Measurements from ENCODE around the gene ANKK1.

ANKK1 gene, protein sequence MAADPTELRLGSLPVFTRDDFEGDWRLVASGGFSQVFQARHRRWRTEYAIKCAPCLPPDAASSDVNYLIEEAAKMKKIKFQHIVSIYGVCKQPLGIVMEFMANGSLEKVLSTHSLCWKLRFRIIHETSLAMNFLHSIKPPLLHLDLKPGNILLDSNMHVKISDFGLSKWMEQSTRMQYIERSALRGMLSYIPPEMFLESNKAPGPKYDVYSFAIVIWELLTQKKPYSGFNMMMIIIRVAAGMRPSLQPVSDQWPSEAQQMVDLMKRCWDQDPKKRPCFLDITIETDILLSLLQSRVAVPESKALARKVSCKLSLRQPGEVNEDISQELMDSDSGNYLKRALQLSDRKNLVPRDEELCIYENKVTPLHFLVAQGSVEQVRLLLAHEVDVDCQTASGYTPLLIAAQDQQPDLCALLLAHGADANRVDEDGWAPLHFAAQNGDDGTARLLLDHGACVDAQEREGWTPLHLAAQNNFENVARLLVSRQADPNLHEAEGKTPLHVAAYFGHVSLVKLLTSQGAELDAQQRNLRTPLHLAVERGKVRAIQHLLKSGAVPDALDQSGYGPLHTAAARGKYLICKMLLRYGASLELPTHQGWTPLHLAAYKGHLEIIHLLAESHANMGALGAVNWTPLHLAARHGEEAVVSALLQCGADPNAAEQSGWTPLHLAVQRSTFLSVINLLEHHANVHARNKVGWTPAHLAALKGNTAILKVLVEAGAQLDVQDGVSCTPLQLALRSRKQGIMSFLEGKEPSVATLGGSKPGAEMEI

DNA sequence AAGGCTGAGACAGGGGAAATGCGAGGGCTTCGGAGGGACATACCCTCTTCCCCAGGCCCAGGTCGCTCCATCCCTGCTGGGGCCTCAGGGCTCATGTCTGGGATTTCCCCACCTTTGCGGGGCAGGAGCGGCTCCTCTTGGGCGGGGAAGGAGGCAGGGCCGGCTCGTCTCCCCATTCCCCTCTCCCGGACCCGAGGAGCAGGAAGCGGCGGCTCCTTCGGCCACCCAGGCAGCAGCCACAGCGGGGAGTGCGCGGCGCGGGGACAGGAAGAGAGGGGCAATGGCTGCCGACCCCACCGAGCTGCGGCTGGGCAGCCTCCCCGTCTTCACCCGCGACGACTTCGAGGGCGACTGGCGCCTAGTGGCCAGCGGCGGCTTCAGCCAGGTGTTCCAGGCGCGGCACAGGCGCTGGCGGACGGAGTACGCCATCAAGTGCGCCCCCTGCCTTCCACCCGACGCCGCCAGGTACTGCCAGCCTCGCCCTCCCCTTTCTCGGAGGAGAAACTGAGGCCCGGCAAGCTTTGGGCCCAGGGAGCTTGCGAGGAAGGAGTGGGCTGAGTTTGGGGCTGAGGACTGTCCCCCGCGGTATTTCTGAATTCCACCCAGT, at the start of gene ANKK1:
Gene ANKK1, plus strand, starts transcription at position 175 of the 607 bp plus-strand sequence. Its CDS starts 106 bp downstream, at position 281.
- Histone ChIP-seq H3K9me3 (ENCODE audit: control insufficient read depth in 2 of 2, low read length in 2 of 2) (no peaks in the 10 kb centered on the region), H3K4me3 (ENCODE audit: low read length in 2 of 2) (peak within 1 kb of the TSS in 1 of 2 donors; percentile 22), H3K27me3 (ENCODE audit: control insufficient read depth in 1 of 2, insufficient read depth in 2 of 2, low read length in 2 of 2) (peaks cover 22 to 29% of the 10 kb centered on the region in 2 donors), H3K9ac (ENCODE audit: low read length in 2 of 2) (no peak within 1 kb of the TSS), H3K27ac (ENCODE audit: low read length) (no peak within 1 kb of the TSS), H3K36me3 (ENCODE audit: control insufficient read depth in 2 of 2, insufficient read depth in 2 of 2, low read length in 2 of 2) (no peaks in the 10 kb centered on the region), H3K4me1 (ENCODE audit: control insufficient read depth, insufficient read depth, low read length) (no peaks in the 10 kb centered on the region)

DNA sequence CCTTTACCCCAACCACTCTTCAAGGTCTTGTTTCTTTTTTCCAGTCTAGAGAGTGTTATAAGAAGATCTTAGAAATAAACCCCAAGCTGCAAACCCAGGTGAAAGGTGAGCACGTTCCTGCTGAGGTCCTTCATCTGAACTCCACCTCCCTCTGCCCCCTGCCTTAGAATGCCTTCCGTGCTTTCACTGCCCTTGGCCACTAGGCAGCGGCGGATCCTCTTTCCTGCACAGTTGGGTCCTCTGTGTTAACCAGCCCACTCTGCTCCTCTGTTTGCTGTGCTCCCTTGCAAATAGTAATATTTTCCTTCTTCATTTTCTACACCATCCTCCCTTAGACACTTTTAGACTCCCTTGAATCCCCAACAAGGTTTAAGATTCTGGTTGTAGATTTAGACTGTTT, 48.8 kb upstream of the ANKK1 start:
- H3K27me3 ChIP-seq (ENCODE audit: control insufficient read depth in 1 of 2, insufficient read depth in 2 of 2, low read length in 2 of 2): no peaks in the 10 kb centered on the region
- H3K4me3 ChIP-seq (ENCODE audit: low read length in 2 of 2): no peak overlapping the region
- no peak overlapping the region for H3K27ac ChIP-seq (ENCODE audit: low read length)
- H3K4me1 ChIP-seq (ENCODE audit: control insufficient read depth, insufficient read depth, low read length): no peaks in the 10 kb centered on the region
- H3K9ac ChIP-seq (ENCODE audit: low read length in 2 of 2): no peak overlapping the region
- H3K36me3 ChIP-seq (ENCODE audit: control insufficient read depth in 2 of 2, insufficient read depth in 2 of 2, low read length in 2 of 2): peaks cover 40 to 49% of the 10 kb centered on the region in 2 donors
- no peaks in the 10 kb centered on the region for H3K9me3 ChIP-seq (ENCODE audit: control insufficient read depth in 2 of 2, low read length in 2 of 2)

DNA sequence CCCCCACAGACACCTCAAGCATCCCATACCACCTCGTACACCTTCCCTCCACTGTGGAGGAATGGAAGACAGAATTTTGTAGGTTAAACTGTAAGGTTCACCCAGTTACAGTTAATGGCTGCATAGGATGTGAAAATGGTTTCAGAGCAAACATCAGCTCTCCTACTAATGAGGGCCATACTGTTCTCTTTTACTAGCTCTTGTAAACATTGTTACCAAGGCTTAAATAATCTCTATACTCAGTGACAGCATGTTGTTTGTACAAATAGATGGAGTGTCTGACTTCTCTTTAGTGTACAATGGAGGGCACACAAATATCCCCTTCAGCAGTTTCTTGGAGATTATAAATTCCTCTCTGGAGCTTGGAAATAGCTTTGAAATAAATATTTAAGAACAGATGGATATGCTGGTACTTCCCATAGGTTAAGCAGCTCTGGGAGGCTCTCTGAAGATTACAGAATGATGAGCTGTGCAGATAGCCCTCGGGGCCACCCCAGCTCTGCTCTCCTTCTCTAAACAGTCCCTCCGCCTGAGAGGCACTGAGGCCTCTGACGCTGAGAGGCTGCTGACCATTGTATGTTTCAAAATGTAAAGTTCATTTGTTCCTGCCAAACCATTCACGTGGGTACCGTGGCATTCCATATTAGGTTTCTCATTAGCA, 47.5 kb upstream of the ANKK1 start:
- Histone ChIP-seq H3K9ac (ENCODE audit: low read length in 2 of 2) (no peak overlapping the region), H3K4me3 (ENCODE audit: low read length in 2 of 2) (no peak overlapping the region), H3K27ac (ENCODE audit: low read length) (no peak overlapping the region), H3K27me3 (ENCODE audit: control insufficient read depth in 1 of 2, insufficient read depth in 2 of 2, low read length in 2 of 2) (no peaks in the 10 kb centered on the region), H3K9me3 (ENCODE audit: control insufficient read depth in 2 of 2, low read length in 2 of 2) (no peaks in the 10 kb centered on the region), H3K4me1 (ENCODE audit: control insufficient read depth, insufficient read depth, low read length) (no peaks in the 10 kb centered on the region), H3K36me3 (ENCODE audit: control insufficient read depth in 2 of 2, insufficient read depth in 2 of 2, low read length in 2 of 2) (peaks cover 42 to 48% of the 10 kb centered on the region in 2 donors)

DNA sequence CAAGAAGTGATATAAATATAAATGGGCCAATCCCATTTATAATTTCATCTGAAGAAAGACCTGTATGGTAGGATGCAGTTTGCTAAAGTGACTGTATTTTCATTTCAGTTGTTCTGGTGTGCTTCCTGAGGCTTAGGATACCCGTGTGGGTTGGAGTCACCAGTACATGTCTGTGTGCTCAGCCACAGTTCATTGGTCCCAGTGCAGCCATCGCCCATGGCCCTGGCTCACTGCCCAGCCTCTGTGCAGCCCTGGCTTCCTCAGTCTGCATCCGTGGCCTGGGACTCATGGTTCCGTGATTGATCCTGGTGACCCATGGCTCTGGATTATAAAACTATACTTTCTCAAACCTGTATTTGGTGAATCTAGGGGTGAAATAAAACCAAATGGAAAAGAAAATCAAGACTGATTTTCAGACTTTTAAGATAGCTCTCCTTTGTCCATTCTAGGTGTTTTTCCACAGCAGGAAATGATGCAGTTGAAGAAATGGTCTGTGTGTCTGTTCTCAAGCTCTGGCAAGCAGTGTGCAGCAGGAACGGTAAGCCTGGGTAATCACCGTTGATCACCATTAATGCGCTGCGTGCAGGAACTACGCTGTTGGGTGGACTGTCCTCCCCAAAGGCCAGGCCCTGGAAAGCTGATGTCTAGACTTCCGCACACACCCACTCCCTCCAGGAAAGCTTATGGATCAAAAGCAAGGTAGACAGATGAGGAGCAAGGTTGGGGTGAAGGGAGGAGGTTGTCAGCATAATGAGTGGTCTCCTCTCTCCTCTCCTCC, 46.0 kb upstream of the ANKK1 start:
- Histone ChIP-seq H3K9me3 (ENCODE audit: control insufficient read depth in 2 of 2, low read length in 2 of 2) (no peaks in the 10 kb centered on the region), H3K36me3 (ENCODE audit: control insufficient read depth in 2 of 2, insufficient read depth in 2 of 2, low read length in 2 of 2) (peaks cover 34 to 46% of the 10 kb centered on the region in 2 donors), H3K9ac (ENCODE audit: low read length in 2 of 2) (no peak overlapping the region), H3K4me3 (ENCODE audit: low read length in 2 of 2) (no peak overlapping the region), H3K4me1 (ENCODE audit: control insufficient read depth, insufficient read depth, low read length) (no peaks in the 10 kb centered on the region), H3K27ac (ENCODE audit: low read length) (no peak overlapping the region), H3K27me3 (ENCODE audit: control insufficient read depth in 1 of 2, insufficient read depth in 2 of 2, low read length in 2 of 2) (no peaks in the 10 kb centered on the region)

DNA sequence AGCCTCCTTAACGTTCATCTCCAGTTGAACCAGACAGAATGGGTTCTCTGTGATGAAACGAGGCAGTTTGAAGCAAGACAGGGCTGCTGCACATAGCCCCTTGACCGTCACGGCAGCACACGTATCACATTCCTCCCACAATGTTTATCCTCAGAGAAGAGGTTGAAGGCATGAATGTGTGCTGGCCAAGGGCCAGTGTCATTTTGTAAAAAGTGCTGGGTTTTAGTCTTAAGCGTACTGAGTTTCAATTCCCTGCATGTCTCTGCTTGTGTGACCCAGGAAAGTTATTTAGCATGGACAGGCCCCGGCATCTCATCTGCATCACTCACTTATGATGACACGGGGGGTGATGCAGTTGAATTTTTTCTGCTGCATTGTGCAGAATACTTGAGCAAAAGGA, 41.6 kb upstream of the ANKK1 start:
- H3K36me3 ChIP-seq (ENCODE audit: control insufficient read depth in 2 of 2, insufficient read depth in 2 of 2, low read length in 2 of 2): peaks cover 21 to 44% of the 10 kb centered on the region in 2 donors
- H3K27ac ChIP-seq (ENCODE audit: low read length): no peak overlapping the region
- no peak overlapping the region for H3K9ac ChIP-seq (ENCODE audit: low read length in 2 of 2)
- no peaks in the 10 kb centered on the region for H3K4me1 ChIP-seq (ENCODE audit: control insufficient read depth, insufficient read depth, low read length)
- no peaks in the 10 kb centered on the region for H3K9me3 ChIP-seq (ENCODE audit: control insufficient read depth in 2 of 2, low read length in 2 of 2)
- no peaks in the 10 kb centered on the region for H3K27me3 ChIP-seq (ENCODE audit: control insufficient read depth in 1 of 2, insufficient read depth in 2 of 2, low read length in 2 of 2)
- H3K4me3 ChIP-seq (ENCODE audit: low read length in 2 of 2): no peak overlapping the region

DNA sequence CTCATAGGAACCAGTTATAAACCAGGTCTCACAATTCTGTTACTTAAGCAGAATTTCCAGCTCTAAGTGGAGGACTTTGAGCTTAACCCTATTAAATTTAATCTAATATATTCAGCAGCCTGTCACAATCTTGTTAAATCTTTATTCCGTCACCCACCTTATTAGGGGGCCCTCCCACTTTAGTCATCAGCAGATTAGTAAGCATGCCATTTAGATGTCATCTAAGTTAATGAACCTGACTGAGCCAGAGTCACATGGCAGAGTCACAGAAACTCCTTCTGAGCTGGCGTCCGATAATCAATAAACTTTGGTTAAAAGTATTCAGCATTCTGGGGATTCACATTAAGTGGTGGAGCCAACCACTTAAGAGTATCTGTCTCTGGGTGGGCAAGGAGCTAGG, 38.1 kb upstream of the ANKK1 start:
- peaks cover 14 to 31% of the 10 kb centered on the region in 2 donors for H3K36me3 ChIP-seq (ENCODE audit: control insufficient read depth in 2 of 2, insufficient read depth in 2 of 2, low read length in 2 of 2)
- no peak overlapping the region for H3K4me3 ChIP-seq (ENCODE audit: low read length in 2 of 2)
- no peaks in the 10 kb centered on the region for H3K9me3 ChIP-seq (ENCODE audit: control insufficient read depth in 2 of 2, low read length in 2 of 2)
- no peak overlapping the region for H3K9ac ChIP-seq (ENCODE audit: low read length in 2 of 2)
- H3K4me1 ChIP-seq (ENCODE audit: control insufficient read depth, insufficient read depth, low read length): no peaks in the 10 kb centered on the region
- H3K27me3 ChIP-seq (ENCODE audit: control insufficient read depth in 1 of 2, insufficient read depth in 2 of 2, low read length in 2 of 2): no peaks in the 10 kb centered on the region
- H3K27ac ChIP-seq (ENCODE audit: low read length): no peak overlapping the region

DNA sequence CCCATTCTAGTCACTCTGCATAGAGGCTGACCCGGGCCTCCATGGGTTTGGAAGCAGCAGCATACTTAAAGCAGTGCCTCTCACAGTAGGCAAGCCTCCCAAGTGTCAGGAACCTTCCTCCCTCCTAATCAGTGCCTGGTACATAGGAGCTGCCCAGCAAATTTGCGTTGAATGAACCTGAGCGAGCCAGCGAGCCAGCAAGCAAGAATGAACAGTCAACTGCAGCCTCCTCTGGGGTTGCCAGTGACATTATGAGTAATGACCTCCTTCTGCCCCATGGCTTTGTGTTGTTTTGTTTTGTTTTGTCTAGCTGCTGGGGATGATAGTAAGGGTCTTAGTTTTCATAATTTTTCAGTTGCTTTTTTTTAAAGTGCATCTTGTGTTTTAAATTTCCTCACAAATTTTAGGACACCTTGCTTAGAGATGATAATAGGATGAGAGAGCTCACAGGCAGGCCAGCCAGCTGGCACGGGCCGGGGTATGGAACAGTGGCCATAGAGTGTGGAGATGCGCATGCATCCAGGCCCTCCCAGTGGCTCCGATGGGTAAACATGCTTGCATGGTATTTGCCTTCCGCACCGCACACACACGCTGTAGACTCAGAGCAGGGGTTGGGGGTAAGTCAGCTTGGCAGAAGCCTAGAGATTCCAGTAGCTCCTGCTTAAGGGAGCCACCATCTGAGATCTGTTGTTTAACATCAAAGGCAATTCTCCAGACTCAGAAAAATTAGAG, 37.1 kb upstream of the ANKK1 start:
- H3K9me3 ChIP-seq (ENCODE audit: control insufficient read depth in 2 of 2, low read length in 2 of 2): no peaks in the 10 kb centered on the region
- no peaks in the 10 kb centered on the region for H3K4me1 ChIP-seq (ENCODE audit: control insufficient read depth, insufficient read depth, low read length)
- H3K27ac ChIP-seq (ENCODE audit: low read length): no peak overlapping the region
- H3K9ac ChIP-seq (ENCODE audit: low read length in 2 of 2): no peak overlapping the region
- H3K27me3 ChIP-seq (ENCODE audit: control insufficient read depth in 1 of 2, insufficient read depth in 2 of 2, low read length in 2 of 2): no peaks in the 10 kb centered on the region
- no peak overlapping the region for H3K4me3 ChIP-seq (ENCODE audit: low read length in 2 of 2)
- H3K36me3 ChIP-seq (ENCODE audit: control insufficient read depth in 2 of 2, insufficient read depth in 2 of 2, low read length in 2 of 2): peaks cover 22 to 28% of the 10 kb centered on the region in 2 donors

DNA sequence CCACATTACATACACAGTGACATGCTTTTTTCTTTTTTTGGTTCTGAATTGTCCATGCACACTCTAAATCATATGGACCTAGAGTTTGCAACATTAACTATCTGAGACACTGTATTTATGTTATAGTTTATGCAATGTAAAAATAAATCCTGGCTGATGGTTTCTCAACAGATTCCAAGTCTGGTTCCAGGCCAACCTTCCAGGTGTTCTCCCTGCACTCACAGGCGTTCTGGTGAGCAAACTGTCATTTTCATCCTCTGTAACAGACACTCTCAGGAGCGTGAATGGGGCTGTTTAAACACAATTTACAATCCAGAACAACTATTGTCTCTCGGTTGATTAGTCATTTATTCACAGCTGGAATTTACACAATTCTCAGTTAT, 36.5 kb upstream of the ANKK1 start:
- Histone ChIP-seq H3K27ac (ENCODE audit: low read length) (no peak overlapping the region), H3K36me3 (ENCODE audit: control insufficient read depth in 2 of 2, insufficient read depth in 2 of 2, low read length in 2 of 2) (peaks cover 27 to 32% of the 10 kb centered on the region in 2 donors), H3K4me1 (ENCODE audit: control insufficient read depth, insufficient read depth, low read length) (no peaks in the 10 kb centered on the region)

DNA sequence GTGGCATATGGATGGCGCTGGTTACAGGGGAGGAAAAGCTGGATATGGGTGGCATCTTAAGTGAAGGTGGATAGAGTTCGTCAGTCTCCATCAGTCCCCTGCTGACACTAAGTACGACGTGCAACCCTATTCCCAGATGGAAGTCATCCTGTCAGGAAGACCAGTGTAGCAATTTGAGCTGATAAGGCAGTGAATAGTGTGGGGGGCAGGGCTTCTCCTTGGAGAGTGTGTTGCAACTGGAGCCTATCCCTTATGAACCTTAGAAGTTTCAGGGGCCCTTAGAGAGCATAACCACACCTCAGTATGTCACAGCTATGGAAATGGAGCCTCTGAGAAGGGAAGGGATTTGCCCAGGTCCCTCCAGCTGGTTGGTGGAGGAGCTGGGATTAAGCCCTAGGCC, 36.1 kb upstream of the ANKK1 start:
- Histone ChIP-seq H3K4me3 (ENCODE audit: low read length in 2 of 2) (no peak overlapping the region), H3K27me3 (ENCODE audit: control insufficient read depth in 1 of 2, insufficient read depth in 2 of 2, low read length in 2 of 2) (no peaks in the 10 kb centered on the region), H3K27ac (ENCODE audit: low read length) (no peak overlapping the region), H3K4me1 (ENCODE audit: control insufficient read depth, insufficient read depth, low read length) (no peaks in the 10 kb centered on the region), H3K36me3 (ENCODE audit: control insufficient read depth in 2 of 2, insufficient read depth in 2 of 2, low read length in 2 of 2) (peaks cover 31 to 36% of the 10 kb centered on the region in 2 donors), H3K9ac (ENCODE audit: low read length in 2 of 2) (no peak overlapping the region), H3K9me3 (ENCODE audit: control insufficient read depth in 2 of 2, low read length in 2 of 2) (no peaks in the 10 kb centered on the region)

More for the DNA sequence above, 36.5 kb upstream of the ANKK1 start:
- H3K27me3 ChIP-seq (ENCODE audit: control insufficient read depth in 1 of 2, insufficient read depth in 2 of 2, low read length in 2 of 2): no peaks in the 10 kb centered on the region
- no peak overlapping the region for H3K4me3 ChIP-seq (ENCODE audit: low read length in 2 of 2)
- H3K9me3 ChIP-seq (ENCODE audit: control insufficient read depth in 2 of 2, low read length in 2 of 2): no peaks in the 10 kb centered on the region
- no peak overlapping the region for H3K9ac ChIP-seq (ENCODE audit: low read length in 2 of 2)

Measured in stomach smooth muscle (tissue), 2 donors.